NCI-H510A treated with DMSO at 0.1 percent for 48 hours (cell line): ENCODE results near the gene ABCD3.
"Not testable (repeated sequence)": the region's sequence is repeated elsewhere in the genome, so short reads cannot be mapped to it uniquely, and the experiment has no call there.

ENCODE experiments used
- DNase-seq: peaks from one replicate; lab custom pipeline; 2025; lab: John Stamatoyannopoulos, UW

Gene ABCD3

DNA sequence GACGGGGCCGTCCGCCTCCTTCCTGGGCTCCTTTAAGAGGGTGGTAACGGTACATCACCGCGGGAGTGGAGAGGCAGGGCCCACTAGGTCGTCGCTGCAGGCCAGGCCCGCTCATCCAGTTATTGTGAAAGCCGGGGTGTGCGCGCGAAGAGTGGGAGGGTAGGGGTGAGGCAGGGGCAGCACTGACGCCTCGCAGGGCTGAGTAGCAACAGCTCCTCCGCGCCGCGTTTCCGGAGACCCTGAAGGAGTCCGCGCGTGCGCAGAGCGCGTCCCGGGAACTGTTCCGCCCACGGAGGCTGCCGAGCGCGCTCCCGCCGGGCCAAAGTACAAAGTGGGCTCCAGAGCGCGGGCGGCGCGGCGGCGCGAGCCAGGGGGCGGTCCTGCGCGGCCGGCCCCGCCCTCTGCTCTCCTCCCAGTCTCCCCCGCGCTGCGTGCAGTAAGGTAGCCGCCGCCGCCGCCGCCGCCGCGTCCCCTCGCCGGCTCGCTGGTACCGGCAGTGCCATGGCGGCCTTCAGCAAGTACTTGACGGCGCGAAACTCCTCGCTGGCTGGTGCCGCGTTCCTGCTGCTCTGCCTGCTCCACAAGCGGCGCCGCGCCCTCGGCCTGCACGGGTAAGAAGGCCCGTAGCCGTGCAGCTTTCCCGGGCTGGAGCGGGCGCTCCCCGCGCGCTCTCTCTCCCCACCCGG lies at the start of gene ABCD3:
ABCD3 (plus strand) TSS at position 412 of the 686 bp plus-strand sequence; CDS start at position 502, 90 bp downstream.
- DNase-seq = peak; percentile 87

DNA sequence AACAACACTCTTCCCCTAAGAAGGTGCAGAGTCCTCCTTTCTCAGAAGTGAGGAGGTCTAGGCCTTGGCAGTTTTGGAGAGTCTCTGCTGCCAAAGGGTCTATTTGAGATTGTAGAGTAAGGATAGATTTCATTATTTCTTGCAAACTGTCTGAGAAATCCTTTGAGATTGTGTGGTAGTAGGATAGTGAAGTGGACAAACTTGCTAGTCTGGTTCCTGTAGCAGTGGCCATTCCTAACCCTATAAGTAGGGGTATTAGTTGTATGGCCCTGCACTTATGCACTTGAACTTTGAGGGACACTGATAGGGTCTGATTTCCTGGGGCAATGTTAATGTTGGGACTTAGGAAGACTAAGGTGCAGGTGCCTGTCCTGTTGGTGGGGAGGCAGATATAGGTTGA lies 45.4 kb upstream of the ABCD3 start:
- not testable (repeated sequence) for DNase-seq

DNA sequence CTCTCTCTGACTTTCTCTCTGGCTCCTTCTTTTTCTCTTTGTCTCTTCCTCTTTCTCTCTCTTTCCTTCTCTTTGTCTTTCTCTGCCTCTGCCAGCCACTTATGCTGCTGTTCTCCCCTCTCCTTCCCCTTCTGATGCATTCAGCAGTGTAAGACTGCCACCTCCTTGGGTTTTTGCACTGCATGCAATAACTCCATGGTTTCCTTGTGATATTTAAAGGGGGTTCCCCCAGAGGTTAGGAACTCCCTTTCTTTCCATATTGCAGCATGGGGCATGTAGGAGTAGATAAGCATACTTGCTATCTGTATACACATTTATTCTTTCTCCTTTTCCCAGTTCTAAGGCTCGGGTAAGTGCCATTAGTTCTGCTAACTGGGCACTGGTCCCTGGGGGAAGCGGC lies 44.9 kb upstream of the ABCD3 start:
- not testable (repeated sequence) for DNase-seq

DNA sequence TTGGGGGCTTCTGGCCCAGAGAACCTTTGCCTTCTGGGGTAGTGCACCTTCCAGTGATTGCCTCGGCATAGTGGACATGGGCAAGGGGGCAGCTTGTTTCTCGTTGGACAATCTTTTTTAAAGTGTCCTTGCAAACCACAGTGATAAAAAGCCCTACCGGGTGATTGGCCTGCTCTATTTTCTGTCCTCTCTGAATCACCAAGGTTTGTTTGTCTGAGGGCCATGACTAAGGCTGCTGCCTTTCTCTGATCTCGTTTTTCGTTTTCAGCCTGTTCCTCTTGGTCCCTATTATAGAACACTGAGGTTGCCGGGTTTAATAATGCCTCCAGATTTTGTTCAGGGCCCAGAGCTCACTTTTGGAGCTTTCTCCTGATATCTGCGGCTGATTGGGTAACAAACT lies 42.5 kb upstream of the ABCD3 start:
- not testable (repeated sequence) for DNase-seq

DNA sequence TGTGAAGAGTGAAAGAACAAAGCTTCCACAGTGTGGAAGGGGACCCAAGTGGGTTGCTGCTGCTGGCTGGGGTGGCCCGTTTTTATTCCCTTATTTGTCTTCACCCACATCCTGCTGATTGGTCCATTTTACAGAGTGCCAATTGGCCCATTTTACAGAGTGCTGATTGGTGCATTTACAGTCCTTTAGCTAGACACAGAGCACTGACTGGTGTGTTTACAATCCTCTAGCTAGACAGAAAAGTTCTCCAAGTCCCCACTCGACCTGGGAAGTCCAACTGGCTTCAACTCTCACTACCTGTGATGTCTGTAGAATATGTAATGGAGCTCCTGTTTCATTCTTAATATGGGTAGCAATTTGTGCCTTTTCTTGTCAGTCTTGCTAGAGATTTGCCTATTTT lies 39.7 kb upstream of the ABCD3 start:
- not testable (repeated sequence) for DNase-seq

DNA sequence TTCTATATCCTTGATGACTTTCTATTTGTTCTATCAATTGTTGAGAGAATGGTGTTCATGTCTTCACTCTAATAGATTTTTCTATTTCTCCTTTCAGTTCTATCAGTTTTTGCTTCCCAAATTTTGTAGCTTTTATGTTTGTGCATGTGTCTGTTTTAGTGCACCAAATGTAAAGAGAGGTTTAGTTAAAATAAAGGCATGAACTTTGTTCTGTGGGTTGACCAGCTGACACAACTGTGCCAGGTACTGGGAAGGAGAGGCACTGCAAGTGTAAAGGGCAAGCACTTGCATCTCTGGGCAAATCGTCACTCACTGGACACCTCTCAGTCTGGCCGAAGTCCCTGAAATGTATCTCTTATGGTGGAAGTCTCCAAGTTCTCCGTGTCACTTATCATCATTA lies 38.6 kb upstream of the ABCD3 start:
- DNase-seq = no peak

DNA sequence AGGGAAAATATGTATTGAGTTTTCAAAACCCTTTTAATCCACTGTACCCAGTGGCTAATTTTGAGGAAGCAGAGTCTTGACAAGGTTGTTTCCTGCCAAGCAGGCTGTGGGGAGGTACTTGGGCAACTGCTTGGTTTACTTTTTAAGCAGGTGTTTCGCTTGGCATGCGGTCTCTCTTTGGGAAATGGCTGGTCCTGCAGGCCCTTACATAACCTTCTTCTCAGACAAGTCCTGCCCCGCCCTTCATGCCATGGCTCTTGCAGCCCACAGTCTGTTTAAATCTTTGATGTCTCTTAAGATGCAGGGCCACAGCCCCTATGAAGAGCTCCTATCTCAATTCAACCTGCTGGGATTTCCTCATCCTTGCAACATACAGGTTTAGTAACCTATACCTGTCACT lies 36.0 kb upstream of the ABCD3 start:
- peak; percentile 35 for DNase-seq

DNA sequence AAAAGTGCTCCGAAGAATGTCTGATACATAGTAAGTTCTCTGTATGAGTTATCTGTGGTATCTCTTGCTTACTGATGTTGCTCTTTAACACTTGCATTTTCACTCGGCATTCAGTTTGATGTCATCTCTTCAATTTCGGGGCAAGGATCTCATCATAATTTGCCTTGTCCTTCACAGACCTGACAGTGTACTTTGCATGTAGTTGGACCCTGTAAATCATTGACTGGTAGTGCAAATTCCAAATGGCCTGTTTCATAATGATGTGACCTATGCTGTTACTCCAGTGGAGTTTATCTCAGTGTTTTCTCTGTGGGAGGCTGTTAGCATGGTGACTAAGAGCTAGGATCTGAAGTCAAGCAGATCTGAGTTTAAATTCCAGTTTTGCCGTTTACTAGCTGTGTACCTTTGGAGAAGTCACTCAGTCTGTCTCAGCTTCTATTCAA lies 34.2 kb upstream of the ABCD3 start:
- no peak for DNase-seq

DNA sequence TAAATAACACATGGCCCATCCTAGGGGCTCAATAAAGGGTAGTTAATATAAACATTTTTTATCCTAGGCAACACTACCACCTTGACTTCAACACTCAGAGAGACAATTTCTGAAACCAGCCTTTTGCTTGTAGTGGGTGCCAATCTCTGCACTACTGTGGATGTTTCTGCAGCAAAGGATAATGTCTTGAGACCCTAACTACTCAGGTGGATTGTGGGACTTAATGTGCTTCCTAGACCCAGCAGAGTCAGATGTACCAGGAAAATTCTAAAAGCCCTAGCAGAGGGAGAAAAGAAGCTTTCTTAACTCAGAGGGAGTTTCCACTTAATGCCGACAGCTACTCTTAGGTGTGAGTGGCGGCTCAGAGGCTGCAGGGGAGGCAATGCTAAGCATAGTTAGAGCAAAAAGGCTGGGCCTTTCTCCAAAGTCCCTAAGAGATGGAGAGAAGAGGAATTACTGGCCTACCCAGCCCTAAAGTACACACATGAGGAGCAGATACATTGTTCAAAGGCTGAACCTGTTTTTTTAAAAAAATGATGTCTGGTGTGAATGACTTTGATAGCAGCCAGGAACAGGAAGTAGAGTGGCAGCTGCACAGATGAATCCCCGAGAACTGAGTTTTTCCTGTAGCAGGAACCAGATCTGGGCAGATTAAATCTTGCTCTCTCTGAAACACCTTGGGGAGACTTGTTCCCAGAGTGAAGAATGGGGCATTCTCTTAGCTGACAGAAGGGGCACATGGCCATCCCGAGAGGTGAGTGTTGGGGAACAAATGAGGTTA lies 33.5 kb upstream of the ABCD3 start:
- DNase-seq = peak; percentile 67

DNA sequence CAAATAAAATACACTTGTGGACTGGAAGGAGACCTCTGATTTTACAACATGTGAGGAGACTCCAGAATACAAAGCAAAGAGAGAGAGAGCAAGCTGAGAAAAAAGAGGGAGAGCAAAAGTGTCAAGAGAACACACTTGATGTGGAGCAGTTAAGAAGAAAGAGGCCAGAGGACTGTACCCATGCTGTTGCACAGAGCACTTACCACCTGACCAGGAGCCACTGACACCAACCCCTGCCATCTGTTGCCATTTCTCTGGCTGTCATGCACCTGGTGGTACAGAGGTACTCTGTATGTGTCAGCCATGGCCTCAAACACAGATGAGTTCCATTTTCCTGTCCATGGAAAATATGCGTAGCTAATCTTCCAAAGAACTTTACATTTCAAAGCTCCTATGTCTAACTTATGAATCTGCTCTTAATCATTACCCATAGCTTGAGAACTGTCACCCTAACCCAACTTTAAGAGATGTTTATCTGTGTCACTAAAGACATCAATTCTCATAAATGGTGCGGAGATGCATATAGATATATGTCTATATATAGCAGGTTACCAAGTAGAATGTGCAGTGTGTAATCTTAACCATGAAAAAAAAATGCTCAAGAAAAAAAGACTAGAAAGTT lies 32.8 kb upstream of the ABCD3 start:
- DNase-seq = peak; percentile 61

DNA sequence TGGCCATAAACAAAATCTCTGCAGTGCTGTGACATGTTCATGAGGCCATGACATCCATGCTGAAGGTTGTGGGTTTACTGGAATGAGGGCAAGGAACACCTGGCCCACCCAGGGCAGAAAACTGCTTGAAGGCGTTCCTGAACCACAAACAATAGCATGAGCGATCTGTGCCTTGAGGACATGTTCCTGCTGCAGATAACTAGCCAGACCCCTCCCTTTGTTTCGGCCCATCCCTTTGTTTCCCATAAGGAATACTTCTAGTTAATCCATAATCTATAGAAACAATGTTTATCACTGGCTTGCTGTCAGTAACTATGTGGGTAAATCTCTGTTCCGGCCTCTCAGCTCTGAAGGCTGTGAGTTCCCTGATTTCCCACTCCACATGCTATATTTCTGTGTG lies 28.9 kb upstream of the ABCD3 start:
- DNase-seq = no peak

DNA sequence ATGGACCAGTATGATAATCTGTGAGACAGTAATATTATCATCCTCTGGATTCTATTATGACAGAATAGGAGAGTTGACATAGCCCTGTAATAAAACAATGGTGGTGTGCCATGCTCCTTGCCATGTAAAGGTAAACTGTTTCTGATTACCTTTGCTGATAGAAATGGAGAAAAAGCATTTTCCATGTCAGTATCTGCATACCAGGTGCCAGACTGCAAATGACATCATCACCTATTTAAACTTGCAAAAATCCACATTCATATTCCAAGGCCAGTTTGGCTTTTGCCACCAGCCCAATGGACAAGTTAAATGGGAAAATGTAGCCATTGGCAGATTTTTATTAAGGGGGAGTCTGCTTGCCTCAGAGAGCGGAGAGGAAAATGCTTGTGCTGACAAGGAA lies 23.9 kb upstream of the ABCD3 start:
- no peak for DNase-seq

DNA sequence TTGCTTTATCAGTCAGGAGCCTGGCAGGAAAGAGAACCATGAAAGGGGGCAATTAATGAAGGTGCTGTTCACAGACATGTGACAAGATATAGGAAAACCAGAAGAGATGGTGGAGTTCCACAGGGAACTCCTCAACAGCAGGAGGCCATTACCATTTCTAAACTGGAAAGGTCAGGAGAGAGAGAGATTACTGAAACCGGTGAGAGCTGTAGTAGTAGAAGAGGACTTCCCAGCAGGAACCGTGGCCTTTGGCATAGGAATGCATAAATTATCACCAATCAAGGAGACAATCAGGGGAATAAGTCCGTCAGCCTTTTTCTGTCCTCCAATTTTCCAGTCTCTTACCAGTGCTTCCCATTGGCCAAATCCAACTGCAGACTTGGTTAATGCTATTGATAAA lies 23.0 kb upstream of the ABCD3 start:
- no peak for DNase-seq

DNA sequence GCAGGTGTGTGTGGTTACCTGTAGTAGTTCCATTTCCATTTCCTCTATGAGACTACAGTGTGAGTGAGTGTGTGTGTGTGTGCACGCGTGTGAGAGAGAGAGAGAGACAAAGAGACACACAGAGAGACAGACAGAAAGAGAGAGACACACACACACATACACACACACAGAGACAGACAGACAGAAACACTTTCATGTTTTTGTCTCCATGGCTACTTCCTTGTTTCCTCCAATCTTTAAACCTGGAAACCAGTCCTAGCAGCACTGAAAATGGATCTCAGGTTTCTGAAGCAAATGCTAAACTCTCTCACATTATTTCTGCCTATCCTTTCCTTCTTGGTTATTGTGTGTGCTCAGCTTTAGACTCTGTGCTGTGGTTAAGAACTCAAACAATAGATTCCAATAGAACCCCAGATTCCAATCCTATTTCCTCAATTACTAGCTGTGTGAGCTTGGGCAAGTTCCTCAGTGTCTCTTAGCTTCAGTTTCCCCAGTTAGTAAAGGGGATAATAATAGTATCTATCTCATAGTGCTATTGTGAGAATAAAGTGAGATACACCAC lies 22.4 kb upstream of the ABCD3 start:
- no peak for DNase-seq

DNA sequence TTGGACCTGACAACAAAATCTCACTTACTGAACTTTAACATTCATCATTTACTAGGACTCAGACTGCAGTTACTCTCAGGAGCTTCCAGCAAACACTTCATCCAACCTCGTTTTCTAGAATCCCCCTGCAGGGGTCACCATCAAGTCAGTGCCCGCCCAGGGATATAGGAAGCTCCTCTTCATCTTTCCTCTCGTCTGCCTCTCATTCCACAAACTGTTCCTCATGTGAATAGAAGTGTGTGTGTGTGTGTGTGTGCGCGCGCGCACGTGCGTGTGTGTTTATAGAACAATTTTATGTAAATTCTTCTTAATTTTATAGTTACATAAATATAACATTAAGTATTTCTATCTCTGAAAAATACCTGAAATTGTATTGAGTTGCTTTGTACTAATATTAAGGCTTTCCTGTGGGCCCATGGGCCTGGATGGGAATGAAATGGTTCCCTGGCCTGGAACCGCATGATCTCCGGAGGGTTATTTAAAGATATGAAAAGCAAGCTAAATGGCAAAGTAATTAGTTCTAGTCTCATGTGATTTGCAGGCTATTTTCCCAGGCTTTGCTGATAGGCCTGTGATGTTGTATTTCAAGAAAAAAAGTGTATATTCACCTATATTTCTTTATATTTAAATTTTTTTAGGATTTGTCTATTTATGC lies 21.7 kb upstream of the ABCD3 start:
- DNase-seq = no peak

DNA sequence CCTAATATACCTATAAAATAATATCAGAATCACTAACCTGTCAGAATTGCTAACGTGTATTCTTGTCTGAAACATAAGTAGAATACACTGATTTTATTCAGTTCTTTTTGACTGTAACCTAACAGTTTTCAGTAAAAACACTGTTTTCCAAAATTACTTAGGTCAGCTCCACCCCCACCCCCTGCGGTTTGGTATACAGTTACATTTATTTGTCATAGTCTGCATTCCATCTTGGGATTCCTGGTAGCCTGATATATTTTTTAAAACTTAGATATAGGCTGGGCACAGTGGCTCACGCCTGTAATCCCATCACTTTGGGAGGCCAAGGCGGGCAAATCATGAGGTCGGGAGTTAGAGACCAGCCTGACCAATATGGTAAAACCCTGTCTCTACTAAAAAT lies 19.8 kb upstream of the ABCD3 start:
- DNase-seq = no peak

DNA sequence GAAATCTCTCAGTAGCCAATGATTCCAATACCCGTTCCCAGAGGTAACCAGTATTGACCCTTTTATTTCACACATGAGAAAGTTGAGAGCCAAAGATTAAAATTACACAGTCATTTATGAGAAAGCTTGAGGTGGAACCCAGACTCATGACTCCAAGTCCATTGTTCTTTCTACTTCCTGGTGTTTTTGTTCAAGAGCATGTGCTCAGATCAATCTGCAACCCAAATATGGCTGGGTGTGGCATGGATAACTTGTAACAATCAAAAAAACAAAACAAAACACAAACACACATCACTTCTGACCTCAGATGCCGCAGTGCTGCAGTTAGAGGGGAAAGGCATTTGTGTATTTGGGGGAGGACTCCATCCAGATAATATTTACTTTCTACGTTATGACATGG lies 18.7 kb upstream of the ABCD3 start:
- no peak for DNase-seq

DNA sequence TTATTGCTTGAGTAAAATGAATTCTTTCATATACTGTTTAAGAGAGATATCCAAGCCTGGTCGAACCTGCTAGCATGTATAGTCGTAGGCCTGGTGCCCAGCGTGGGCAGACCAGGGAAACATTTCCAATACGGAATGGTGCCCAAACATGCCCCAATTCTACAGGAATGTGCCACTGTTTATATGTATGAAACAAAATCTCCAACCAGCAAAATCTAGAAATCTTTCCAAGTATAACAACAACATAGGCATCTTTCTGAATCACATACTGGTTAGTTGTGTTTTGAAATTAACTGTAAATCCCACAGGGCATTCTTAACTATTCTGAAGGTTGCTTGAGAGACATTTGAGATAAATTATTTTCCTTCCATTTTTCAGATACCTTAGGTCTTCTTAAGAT lies 17.0 kb upstream of the ABCD3 start:
- no peak for DNase-seq

DNA sequence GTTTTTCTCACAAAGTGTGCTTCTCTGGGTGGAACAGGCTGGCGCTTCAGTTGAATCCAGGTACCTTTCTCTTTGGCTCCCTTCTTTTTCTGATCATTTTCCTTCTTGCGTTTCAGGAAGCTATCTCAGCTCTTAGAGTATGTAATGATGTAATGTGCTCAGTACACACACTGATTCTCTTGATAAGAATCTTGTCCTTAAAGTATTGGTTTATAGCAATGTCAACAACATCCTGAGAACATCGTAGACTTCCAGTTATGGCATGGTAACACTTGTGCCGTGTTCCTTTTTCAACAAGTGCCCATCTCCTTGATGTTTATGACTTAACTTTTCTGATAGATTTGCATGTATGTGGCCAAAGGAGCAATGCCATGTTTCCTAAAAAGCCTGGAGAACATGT lies 11.7 kb upstream of the ABCD3 start:
- no peak for DNase-seq

DNA sequence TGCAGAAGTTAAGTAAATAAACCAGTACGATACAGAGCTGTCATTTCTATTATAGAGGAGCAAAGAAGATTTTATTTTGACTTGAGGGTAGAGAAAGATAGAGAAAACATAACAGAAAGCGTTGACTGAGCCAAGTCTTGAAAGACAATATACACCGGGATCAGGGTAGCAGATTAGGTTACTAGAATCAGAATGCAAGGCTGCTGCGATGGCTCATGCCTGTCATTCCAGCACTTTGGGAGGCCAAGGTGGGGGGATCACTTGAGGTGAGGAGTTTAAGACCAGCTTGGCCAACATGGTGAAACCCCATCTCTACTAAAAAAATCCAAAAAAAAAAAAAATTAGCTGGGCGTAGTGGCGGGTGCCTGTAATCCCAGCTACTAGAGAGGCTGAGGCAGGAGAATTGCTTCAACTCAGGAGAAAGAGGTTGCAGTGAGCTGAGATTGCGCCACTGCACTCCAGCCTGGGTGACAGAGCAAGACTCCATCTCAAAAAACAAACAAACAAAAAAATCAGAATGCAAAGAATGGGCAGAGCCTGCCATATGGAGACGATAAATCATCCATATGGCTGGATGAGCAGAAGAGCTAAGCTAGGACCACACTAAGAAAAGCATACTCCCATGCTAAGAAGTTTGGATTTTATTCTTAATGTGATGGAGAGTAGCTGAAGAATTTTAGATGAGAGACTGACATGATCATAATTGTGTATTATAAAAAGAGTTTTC lies 9.9 kb upstream of the ABCD3 start:
- no peak for DNase-seq

DNA sequence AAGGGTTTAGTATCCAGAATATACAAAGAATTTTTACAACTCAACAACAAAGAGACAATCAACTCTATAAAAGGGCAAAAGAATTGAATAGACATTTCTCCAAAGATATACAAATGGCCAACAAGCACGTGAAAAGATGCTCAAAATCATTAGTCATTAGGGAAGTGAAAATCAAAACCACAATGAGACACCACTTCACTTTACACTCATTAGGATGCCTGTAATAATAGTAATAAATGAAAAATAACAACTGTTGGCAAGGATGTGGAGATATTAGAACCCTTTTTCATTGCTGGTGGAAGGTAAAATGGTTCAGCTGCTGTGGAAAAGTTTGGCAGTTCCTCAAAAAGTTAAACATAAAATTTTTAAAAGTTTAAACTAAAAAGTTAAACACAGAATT lies 7.0 kb upstream of the ABCD3 start:
- no peak for DNase-seq

DNA sequence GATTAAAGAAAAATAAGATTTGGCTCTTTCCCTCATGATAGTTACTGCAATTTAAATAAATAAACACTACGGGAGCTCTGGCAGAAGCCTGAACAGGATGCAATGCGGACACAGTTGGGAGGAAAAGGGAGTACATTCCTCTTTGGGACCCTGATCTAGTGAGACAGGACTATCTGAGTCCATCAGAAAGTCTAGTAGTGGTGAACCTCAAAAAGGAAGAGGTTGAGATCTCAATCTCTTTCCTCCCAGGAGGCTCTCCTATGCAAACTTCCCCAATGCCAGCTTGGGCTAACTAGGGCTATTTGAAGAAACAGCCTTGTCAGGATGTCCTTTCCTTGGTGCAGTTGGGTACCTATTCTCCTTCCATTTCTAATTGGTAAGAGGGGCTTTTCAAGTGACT lies 4.9 kb upstream of the ABCD3 start:
- DNase-seq = no peak
